Liver (tissue), 3 donors: ENCODE data around the gene BACH2.

ENCODE experiments used
- FOXA1 ChIP-seq: IDR thresholded peaks from 2 replicates; pipeline ENCODE4 v1.6.1; 2016; ENCODE audit warnings: antibody characterized with exemption
- GABPA ChIP-seq, 2 donors: IDR thresholded peaks in 1 of 2; conservative IDR thresholded peaks in 1 of 2; 2 replicates each; pipeline ENCODE4 v1.6.1; 2016; ENCODE audit warnings: antibody characterized with exemption in 2 of 2, mild to moderate bottlenecking in 1 of 2, moderate library complexity in 1 of 2
- NR2F2 ChIP-seq: IDR thresholded peaks from 2 replicates; pipeline ENCODE4 v1.6.1; 2016; ENCODE audit warnings: antibody characterized with exemption
- TF ChIP-seq, protein P1 (sequence below): fragments of 150-350 bp; IDR thresholded peaks from 2 replicates; pipeline ENCODE4 v1.5.1; 2017; ENCODE audit warnings: improper control_type of control experiment, low read depth, low read length; ENCODE audit not compliant: missing input control
- TF ChIP-seq, protein P2 (sequence below): IDR thresholded peaks from 2 replicates; pipeline ENCODE4 v1.6.1; 2016; ENCODE audit warnings: antibody characterized with exemption, mild to moderate bottlenecking
- TF ChIP-seq, protein P3 (sequence below): IDR thresholded peaks from 2 replicates; pipeline ENCODE4 v1.6.1; 2016; ENCODE audit warnings: antibody characterized with exemption
- TF ChIP-seq, protein P4 (sequence below): IDR thresholded peaks from 2 replicates; pipeline ENCODE4 v1.6.1; 2016; ENCODE audit warnings: antibody characterized with exemption
- donor health status: healthy.
- donor health status: healthy.

DNA sequence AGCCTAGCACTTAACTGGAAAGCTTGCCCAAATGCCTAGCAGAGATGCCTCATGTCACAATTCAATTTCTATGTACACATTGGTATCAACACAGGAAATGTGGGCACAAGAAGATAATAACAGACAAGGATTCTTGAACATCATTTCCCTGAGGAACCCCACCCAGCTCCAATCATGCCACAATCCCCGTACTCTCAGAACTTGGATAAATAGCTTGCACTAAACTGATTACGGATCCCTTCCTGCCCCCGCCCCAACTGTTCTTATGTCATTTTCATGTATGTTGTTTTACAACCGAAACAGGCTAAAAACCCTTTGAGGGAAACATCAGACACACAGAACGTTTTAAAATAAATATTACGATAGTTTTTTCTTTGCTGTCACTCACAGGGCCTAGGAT, 87.1 kb downstream of the BACH2 start:
- TF ChIP-seq, protein P1, sequence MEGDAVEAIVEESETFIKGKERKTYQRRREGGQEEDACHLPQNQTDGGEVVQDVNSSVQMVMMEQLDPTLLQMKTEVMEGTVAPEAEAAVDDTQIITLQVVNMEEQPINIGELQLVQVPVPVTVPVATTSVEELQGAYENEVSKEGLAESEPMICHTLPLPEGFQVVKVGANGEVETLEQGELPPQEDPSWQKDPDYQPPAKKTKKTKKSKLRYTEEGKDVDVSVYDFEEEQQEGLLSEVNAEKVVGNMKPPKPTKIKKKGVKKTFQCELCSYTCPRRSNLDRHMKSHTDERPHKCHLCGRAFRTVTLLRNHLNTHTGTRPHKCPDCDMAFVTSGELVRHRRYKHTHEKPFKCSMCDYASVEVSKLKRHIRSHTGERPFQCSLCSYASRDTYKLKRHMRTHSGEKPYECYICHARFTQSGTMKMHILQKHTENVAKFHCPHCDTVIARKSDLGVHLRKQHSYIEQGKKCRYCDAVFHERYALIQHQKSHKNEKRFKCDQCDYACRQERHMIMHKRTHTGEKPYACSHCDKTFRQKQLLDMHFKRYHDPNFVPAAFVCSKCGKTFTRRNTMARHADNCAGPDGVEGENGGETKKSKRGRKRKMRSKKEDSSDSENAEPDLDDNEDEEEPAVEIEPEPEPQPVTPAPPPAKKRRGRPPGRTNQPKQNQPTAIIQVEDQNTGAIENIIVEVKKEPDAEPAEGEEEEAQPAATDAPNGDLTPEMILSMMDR = no peak
- TF ChIP-seq NR2F2 (no peak), FOXA1 (no peak), GABPA (IDR thresholded peaks at IDR 0.05 in 1 of 2, conservative IDR thresholded peaks at IDR 0.05 in 1 of 2) (no peak)
- TF ChIP-seq, protein P2, sequence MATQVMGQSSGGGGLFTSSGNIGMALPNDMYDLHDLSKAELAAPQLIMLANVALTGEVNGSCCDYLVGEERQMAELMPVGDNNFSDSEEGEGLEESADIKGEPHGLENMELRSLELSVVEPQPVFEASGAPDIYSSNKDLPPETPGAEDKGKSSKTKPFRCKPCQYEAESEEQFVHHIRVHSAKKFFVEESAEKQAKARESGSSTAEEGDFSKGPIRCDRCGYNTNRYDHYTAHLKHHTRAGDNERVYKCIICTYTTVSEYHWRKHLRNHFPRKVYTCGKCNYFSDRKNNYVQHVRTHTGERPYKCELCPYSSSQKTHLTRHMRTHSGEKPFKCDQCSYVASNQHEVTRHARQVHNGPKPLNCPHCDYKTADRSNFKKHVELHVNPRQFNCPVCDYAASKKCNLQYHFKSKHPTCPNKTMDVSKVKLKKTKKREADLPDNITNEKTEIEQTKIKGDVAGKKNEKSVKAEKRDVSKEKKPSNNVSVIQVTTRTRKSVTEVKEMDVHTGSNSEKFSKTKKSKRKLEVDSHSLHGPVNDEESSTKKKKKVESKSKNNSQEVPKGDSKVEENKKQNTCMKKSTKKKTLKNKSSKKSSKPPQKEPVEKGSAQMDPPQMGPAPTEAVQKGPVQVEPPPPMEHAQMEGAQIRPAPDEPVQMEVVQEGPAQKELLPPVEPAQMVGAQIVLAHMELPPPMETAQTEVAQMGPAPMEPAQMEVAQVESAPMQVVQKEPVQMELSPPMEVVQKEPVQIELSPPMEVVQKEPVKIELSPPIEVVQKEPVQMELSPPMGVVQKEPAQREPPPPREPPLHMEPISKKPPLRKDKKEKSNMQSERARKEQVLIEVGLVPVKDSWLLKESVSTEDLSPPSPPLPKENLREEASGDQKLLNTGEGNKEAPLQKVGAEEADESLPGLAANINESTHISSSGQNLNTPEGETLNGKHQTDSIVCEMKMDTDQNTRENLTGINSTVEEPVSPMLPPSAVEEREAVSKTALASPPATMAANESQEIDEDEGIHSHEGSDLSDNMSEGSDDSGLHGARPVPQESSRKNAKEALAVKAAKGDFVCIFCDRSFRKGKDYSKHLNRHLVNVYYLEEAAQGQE = no peak
- TF ChIP-seq, protein P3, sequence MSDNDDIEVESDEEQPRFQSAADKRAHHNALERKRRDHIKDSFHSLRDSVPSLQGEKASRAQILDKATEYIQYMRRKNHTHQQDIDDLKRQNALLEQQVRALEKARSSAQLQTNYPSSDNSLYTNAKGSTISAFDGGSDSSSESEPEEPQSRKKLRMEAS = no peak
- TF ChIP-seq, protein P4, sequence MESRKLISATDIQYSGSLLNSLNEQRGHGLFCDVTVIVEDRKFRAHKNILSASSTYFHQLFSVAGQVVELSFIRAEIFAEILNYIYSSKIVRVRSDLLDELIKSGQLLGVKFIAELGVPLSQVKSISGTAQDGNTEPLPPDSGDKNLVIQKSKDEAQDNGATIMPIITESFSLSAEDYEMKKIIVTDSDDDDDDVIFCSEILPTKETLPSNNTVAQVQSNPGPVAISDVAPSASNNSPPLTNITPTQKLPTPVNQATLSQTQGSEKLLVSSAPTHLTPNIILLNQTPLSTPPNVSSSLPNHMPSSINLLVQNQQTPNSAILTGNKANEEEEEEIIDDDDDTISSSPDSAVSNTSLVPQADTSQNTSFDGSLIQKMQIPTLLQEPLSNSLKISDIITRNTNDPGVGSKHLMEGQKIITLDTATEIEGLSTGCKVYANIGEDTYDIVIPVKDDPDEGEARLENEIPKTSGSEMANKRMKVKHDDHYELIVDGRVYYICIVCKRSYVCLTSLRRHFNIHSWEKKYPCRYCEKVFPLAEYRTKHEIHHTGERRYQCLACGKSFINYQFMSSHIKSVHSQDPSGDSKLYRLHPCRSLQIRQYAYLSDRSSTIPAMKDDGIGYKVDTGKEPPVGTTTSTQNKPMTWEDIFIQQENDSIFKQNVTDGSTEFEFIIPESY = no peak
